Fibroblast of pulmonary artery (primary cell): Measurements from ENCODE around the gene KCNQ1OT1.

Source experiments
- DNase-seq: peaks from one replicate; pipeline ENCODE4 v3.0.0-alpha.2; 2010; ENCODE audit warnings: low read depth
- H3K4me3 ChIP-seq: replicated peaks from 2 replicates; pipeline ENCODE4 v1.5.1; 2011; ENCODE audit warnings: low read depth, mild to moderate bottlenecking, control low read depth, low read length, moderate library complexity
- TF ChIP-seq, protein P1 (sequence below): IDR thresholded peaks from 2 replicates; pipeline ENCODE4 v1.5.1; 2011; ENCODE audit warnings: mild to moderate bottlenecking, control low read depth, low read length, inconsistent platforms; ENCODE audit errors: missing control alignments

Gene KCNQ1OT1

DNA sequence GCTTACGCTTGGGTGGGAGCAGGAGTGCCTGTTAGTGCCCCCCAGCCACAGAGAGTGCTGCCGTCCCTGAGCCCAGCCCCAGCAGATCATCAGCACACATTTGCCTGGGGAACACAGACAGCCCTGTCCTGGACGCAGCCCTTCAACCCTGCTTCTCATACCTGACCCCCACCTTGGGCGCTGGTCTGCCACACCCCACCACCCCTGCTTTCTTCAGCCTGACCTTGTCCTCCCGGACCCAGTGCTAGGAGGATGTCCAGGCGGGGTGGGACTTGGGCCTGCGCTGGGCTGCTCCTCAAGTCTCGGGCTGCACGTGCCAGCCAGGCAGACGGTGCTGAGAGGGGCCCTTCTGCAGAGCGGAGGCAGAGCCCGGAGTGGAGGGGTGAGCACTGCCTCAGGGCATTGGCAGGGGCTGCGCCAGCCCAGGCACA lies 119.2 kb downstream of the KCNQ1OT1 start:
- TF ChIP-seq, protein P1, sequence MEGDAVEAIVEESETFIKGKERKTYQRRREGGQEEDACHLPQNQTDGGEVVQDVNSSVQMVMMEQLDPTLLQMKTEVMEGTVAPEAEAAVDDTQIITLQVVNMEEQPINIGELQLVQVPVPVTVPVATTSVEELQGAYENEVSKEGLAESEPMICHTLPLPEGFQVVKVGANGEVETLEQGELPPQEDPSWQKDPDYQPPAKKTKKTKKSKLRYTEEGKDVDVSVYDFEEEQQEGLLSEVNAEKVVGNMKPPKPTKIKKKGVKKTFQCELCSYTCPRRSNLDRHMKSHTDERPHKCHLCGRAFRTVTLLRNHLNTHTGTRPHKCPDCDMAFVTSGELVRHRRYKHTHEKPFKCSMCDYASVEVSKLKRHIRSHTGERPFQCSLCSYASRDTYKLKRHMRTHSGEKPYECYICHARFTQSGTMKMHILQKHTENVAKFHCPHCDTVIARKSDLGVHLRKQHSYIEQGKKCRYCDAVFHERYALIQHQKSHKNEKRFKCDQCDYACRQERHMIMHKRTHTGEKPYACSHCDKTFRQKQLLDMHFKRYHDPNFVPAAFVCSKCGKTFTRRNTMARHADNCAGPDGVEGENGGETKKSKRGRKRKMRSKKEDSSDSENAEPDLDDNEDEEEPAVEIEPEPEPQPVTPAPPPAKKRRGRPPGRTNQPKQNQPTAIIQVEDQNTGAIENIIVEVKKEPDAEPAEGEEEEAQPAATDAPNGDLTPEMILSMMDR, result no peak
- DNase-seq, result no peak
- H3K4me3 ChIP-seq, result no peak overlapping the region

DNA sequence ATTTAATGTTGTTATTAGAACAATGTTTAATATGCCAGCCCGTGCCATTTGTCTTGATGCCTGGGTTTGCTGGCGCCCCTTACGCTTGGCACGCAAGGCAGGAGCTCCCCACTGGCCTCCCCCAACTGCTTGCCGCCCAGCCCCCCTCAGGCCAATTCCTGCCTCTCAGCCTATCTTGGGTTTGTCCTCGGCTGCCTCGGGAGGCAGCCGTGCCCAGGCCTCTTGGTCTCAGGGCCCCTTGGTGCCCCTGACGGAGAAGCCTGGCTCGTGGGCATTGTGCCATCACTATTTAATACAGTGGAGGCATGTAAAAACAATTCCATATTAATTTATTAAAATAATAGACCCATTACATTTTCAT lies 119.8 kb downstream of the KCNQ1OT1 start:
- DNase-seq, result no peak
- no peak overlapping the region for H3K4me3 ChIP-seq
- TF ChIP-seq, protein P1, result no peak

DNA sequence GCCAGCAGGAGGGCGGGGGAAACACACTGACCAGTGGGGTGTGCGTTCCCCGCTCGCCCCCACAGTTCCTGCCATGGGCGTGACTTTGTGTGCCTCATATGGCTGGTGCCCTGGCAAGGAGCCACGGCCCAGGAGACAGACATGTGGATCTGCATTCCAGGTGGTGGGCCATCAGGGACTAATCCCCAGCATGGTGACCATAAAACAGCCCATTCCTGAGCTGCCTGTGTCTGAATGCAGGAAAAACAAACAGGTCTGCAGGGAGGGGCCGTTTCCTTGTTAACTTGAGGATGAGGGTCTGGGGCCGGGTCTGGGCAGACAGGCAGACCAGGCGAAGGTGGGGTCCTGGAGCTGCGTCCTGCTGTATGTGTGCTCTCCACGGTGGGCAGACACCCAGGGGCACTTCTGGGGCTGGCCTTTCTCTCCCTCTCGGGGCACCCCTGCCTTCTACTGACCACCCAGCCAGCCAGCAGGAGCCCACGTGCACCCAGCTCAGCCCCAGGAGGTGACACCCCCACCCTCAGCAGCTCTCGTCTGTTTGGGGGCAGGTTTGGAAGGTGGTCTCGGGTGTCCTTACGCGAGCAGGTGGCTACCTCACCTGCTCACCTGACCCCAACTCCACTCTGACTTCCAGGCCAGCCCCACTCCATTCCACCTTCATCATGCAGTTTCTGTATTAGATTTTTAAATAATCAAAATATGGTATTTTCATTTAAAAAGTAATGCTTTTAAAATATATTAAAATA lies 120.3 kb downstream of the KCNQ1OT1 start:
- TF ChIP-seq, protein P1, result no peak
- no peak for DNase-seq
- no peak overlapping the region for H3K4me3 ChIP-seq

DNA sequence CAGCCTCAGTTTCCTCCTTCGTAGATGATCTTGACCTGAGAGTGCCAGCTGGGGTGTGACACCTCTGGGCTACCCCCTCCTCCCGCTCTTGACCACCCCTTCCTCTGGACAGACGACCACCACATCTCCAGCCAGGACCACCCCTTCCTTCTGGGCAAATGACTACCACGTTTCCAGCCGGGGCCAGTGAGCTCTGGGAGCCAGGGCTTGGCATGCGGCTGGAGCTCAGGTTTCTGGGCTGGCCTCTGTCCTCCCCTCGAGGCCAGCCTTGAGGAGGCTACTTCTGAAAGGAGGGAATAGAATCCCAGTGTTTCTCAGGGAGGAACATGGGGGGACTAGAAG lies 120.9 kb downstream of the KCNQ1OT1 start:
- TF ChIP-seq, protein P1, result no peak
- no peak for DNase-seq
- no peak overlapping the region for H3K4me3 ChIP-seq

DNA sequence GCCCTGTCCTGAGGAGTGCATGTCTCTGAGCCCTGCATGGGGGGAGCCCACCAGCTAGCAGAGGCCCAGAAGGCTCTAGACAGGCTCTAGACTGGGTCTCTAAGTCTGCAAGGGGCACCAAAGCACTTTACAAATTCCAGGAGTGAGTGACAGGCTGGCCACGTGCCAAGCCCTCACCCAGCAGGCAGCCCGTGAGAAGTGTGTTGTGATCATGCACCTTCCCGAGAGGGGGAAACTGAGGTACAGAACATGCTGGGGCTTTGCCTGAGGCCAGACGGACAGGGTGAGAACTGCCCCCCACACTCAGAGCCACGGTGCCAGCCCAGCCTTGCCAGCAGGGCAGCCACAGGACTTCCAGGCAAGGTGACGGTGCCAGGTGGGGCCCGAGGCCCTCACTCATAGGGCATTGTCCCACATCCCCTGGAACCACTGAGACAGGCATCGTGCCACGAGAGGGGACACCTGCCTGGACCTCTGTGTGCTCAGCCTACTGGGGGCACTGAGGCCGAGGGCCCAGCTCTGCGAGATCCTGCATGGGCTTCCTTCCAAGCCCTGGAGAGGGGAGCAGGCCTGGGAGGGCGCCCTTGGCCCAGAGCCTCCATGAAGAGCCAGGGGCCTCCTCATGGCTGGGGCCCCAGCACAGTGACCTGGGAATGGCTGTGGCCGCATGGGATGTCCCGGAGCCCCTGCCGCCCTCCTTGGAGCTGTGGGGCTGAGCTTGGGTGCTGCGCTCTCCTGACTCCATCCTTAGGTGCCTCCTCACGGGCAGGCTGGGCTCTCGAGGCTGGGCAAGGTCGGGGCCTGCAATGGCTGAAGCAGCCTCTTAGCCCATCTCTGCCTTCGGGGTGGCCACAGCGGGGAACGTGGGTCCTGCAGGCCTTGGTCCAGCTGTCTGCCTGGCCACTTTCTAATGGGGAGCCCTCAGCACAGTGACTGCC lies 121.5 kb downstream of the KCNQ1OT1 start:
- TF ChIP-seq, protein P1, result no peak
- no peak for DNase-seq
- no peak overlapping the region for H3K4me3 ChIP-seq

DNA sequence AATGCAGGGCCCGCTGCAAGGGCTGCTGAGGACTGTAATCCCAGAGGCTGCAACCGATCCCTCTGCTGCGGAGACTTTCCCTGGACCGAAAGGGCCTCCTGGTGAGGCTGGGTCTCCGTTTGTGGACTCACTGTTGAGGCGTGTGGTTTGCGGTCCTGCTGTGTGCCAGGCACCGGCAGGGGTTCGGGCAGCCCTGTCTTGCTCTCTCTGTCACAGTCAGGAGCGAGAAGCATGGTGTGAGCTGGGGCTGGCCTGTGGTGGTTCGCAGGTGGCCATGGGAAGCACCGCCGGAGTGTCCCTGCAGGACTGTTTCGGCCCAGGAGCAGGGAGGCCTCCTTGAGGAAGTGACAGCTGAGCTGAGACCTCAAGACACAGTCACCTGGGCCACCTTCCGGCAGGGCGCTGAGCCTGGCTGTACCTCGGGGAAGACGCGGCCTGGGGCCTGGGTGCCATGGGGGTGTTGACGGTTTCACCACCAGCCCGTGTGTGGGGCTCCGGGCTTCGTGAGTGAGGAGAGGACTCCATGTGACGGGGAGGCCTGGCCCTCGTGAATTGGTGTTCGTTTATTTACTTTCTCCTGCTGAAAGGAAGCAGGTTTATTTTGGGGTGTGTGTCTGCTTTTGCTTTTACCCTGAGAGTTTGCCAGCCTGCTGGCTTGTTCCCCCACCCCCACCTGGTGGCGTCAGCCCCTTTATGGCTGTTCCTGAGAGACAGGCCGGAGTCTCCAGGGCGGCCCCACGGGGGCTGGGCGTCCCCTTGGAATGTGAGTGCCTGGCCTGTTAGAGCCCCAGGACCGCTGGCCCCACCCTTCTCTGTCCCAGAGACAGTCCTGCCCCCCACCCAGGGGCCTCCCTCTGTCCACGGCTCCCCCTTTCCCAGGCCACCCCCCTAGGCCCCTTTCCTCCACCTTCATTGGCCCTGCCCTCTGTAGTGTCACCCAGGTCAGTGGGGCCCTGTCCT lies 122.5 kb downstream of the KCNQ1OT1 start:
- TF ChIP-seq, protein P1, result no peak
- no peak for DNase-seq
- no peak overlapping the region for H3K4me3 ChIP-seq
